MCF 10A (cell line): ENCODE measurements around the gene RSBN1. TPM values are rescaled to one million over a fixed set of nuclear protein-coding genes. Genes with fewer than 3 reads are reported as not detected.

Experiments used
- BruUV-seq: library from RNA; stranded (reverse); fragments of 400-500 nt; replicated peaks from 2 replicates; lab custom pipeline; 2021; lab: Mats Ljungman, UMichigan
- CTCF ChIA-PET: fragments of 300-600 bp; sonication (Branson Sonifier 250); formaldehyde crosslinking; extraction: SDS; loops from one replicate; lab custom pipeline; 2021; ENCODE audit warnings: antibody characterized with exemption, inconsistent platforms; lab: Yijun Ruan, JAX
- POLR2A ChIA-PET: fragments of 300-600, 350-650 bp; sonication (Branson Sonifier 250); formaldehyde crosslinking; extraction: SDS; loops from one replicate; lab custom pipeline; 2020; ENCODE audit warnings: antibody characterized with exemption, inconsistent platforms; lab: Yijun Ruan, JAX
- DNase-seq: peaks from one replicate; pipeline ENCODE4 v3.0.0-alpha.2; 2018; ENCODE audit not compliant: unreplicated experiment
- H3K27ac Mint-ChIP-seq: one replicate; pipeline ENCODE4 v1.8.0; 2022; ENCODE audit warnings: mild to moderate bottlenecking, low read depth, mixed read lengths; ENCODE audit not compliant: unreplicated experiment
- H3K27me3 Mint-ChIP-seq: one replicate; pipeline ENCODE4 v1.8.0; 2022; ENCODE audit warnings: mixed read lengths; ENCODE audit not compliant: insufficient read depth, unreplicated experiment
- H3K36me3 Mint-ChIP-seq: one replicate; pipeline ENCODE4 v1.8.0; 2022; ENCODE audit warnings: mild to moderate bottlenecking, moderate library complexity, mixed read lengths; ENCODE audit not compliant: insufficient read depth, unreplicated experiment
- H3K4me1 Mint-ChIP-seq: one replicate; pipeline ENCODE4 v1.8.0; 2022; ENCODE audit warnings: mixed read lengths; ENCODE audit not compliant: insufficient read depth, unreplicated experiment
- H3K4me3 Mint-ChIP-seq: one replicate; pipeline ENCODE4 v1.8.0; 2022; ENCODE audit warnings: mild to moderate bottlenecking, moderate library complexity, mixed read lengths; ENCODE audit not compliant: unreplicated experiment
- H3K9me3 Mint-ChIP-seq: one replicate; pipeline ENCODE4 v1.8.0; 2022; ENCODE audit warnings: mixed read lengths; ENCODE audit not compliant: unreplicated experiment
- intact Hi-C: fragments of 100-400 bp; cut with micrococcal nuclease; formaldehyde crosslinking; loops from 2 replicates; pipeline ENCODE4 v1.14.1; 2022
- total RNA-seq: library from RNA; stranded (reverse); gene quantifications from 2 replicates; pipeline ENCODE4 v1.2.3, GENCODE V29; 2022
- TF ChIP-seq, protein P1 (sequence below): fragments of 200-600 bp; IDR thresholded peaks from one replicate; pipeline ENCODE4 v1.8.0; 2022; ENCODE audit warnings: antibody characterized with exemption, mild to moderate bottlenecking; ENCODE audit not compliant: unreplicated experiment

RSBN1 gene
- total RNA-seq, 1 experiment from 2014 or later: 11.8 TPM

DNA sequence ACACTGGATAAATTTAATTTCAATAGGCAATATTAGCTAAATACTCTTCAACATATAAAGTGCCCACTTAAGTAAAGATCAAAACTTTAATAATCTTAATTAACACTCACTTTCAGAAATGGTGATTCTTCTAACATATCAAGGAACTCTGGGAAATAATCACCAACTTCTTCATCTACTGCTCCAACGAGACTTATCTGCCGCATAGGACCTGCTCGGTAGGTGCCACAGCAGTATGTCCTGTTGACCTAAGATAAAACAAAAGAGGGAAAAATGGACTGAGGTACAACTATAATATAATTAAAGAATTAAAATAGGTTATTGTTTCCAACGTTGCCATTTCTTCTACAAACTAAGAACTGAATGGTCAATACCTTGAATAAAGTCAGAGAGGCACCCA lies 34.7 kb downstream of the RSBN1 start:
- ChIA-PET CTCF (interaction anchor here (0.6 kb wide), 2 partner anchors 705 to 853 kb away, joined by 3 read pairs; partner anchors contain the start of gene LRIG2), POLR2A (no interaction called here)
- Mint-ChIP-seq H3K27ac (no peak overlapping the region), H3K4me1 (no peaks in the 10 kb centered on the region), H3K9me3 (peaks cover 7% of the 10 kb centered on the region), H3K27me3 (no peaks in the 10 kb centered on the region), H3K4me3 (no peak overlapping the region), H3K36me3 (peaks cover 27% of the 10 kb centered on the region)
- BruUV-seq: no TSS peak
- TF ChIP-seq, protein P1, sequence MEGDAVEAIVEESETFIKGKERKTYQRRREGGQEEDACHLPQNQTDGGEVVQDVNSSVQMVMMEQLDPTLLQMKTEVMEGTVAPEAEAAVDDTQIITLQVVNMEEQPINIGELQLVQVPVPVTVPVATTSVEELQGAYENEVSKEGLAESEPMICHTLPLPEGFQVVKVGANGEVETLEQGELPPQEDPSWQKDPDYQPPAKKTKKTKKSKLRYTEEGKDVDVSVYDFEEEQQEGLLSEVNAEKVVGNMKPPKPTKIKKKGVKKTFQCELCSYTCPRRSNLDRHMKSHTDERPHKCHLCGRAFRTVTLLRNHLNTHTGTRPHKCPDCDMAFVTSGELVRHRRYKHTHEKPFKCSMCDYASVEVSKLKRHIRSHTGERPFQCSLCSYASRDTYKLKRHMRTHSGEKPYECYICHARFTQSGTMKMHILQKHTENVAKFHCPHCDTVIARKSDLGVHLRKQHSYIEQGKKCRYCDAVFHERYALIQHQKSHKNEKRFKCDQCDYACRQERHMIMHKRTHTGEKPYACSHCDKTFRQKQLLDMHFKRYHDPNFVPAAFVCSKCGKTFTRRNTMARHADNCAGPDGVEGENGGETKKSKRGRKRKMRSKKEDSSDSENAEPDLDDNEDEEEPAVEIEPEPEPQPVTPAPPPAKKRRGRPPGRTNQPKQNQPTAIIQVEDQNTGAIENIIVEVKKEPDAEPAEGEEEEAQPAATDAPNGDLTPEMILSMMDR: no peak
- intact Hi-C loops: no loop called here
- no peak for DNase-seq

- TF ChIP-seq, protein P1: no peak
- Mint-ChIP-seq H3K36me3 (peaks cover 41% of the 10 kb centered on the region), H3K4me1 (peaks cover 10% of the 10 kb centered on the region), H3K27me3 (no peaks in the 10 kb centered on the region), H3K4me3 (no peak overlapping the region), H3K9me3 (no peaks in the 10 kb centered on the region), H3K27ac (no peak overlapping the region)
- intact Hi-C loops: no loop called here
- no peak for DNase-seq
- ChIA-PET CTCF (no interaction called here), POLR2A (interaction anchor here (0.9 to 3.5 kb wide), 3 partner anchors 8 to 41 kb away, joined by 3 to 24 read pairs (median 6); partner anchors contain the start of gene PHTF1)
- no TSS peak for BruUV-seq
Observed at GRCh38 chr1:113770031-113770430, 42.2 kb downstream of the RSBN1 start.

DNA sequence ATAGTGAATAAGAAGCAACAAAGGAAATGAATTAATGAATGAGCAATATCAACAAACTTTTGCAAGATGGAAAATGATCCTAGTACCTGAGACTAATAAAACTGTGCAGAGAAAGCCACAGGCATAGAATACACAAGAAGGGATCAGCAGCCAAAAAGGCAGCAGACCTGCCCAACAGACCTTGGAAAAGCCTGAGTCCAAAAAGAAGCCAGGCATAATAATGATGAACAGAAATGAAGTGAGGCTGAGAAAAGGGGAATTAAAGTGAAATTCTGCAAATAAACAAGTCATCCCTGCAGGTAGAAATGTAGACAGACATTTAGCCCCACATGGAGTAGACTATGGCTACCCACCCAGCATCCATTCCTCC lies 42.7 kb downstream of the RSBN1 start:
- TF ChIP-seq, protein P1: no peak
- BruUV-seq: no TSS peak
- no peak for DNase-seq
- H3K4me1 Mint-ChIP-seq: peaks cover 10% of the 10 kb centered on the region
- no peaks in the 10 kb centered on the region for H3K27me3 Mint-ChIP-seq
- ChIA-PET CTCF (no interaction called here), POLR2A (interaction anchor here (0.9 to 3.5 kb wide), 3 partner anchors 7 to 42 kb away, joined by 3 to 24 read pairs (median 6); partner anchors contain the start of gene PHTF1)
- intact Hi-C loops: loop anchor here (10.0 kb wide), 1 partner anchor 375 kb away; the partner anchor contains the start of gene MAGI3
- no peak overlapping the region for H3K27ac Mint-ChIP-seq
- peaks cover 37% of the 10 kb centered on the region for H3K36me3 Mint-ChIP-seq
- H3K4me3 Mint-ChIP-seq: no peak overlapping the region
- no peaks in the 10 kb centered on the region for H3K9me3 Mint-ChIP-seq

DNA sequence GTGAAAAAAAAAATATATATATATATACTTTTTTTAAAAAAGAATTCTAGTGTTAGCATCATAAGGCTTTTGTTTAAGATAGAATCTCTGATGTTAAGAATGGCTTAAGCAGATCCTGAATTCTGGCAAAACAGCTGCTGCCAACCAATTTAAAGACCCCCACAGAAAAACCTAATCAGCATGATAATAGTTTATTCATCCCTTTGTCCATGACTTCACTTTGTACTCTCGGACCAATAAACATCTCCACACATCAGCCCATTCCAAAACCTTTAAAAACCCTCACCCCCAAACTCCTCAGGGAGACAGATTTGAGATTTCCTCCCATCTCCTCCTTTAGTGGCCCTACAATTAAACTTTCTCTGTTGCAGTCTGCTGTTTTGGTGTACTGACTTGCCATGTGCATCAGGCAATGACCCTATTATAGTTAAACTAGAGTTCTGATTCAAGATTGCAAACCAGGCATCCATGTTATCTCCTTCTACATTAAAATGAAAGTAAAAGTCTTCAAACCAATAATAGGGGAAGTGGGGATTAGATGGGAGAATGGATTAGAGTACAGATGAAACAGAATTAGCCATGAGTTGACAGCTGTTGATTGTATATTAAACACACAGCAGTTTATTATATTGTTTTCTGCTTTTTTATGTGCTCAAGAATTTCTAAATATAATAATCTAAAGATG lies 43.2 kb downstream of the RSBN1 start:
- H3K27me3 Mint-ChIP-seq: no peaks in the 10 kb centered on the region
- TF ChIP-seq, protein P1: no peak
- DNase-seq: no peak
- H3K4me3 Mint-ChIP-seq: no peak overlapping the region
- intact Hi-C loops: loop anchor here (10.0 kb wide), 1 partner anchor 374 kb away; the partner anchor contains the start of gene MAGI3
- POLR2A ChIA-PET: interaction anchor here (0.9 to 3.5 kb wide), 2 partner anchors 10 to 42 kb away, joined by 3 to 24 read pairs; partner anchors contain the start of gene PHTF1
- H3K36me3 Mint-ChIP-seq: peaks cover 37% of the 10 kb centered on the region
- peaks cover 10% of the 10 kb centered on the region for H3K4me1 Mint-ChIP-seq
- CTCF ChIA-PET: no interaction called here
- no peak overlapping the region for H3K27ac Mint-ChIP-seq
- no peaks in the 10 kb centered on the region for H3K9me3 Mint-ChIP-seq
- no TSS peak for BruUV-seq
